H9 (cell line): ENCODE data around the gene DLL3. TPM values are rescaled to one million over a fixed set of nuclear protein-coding genes. Genes with fewer than 3 reads are reported as not detected.

Experiments
- DNase-seq: peaks from one replicate; pipeline ENCODE4 v3.0.0-alpha.2; 2017
- H2AFZ ChIP-seq: one replicate; pipeline ENCODE4 v1.6.1; 2013; ENCODE audit warnings: mild to moderate bottlenecking, low read length, control low read depth, moderate library complexity
- H2AK5ac ChIP-seq: 2 replicates; pipeline ENCODE4 v1.6.1; 2013; ENCODE audit warnings: low read length, control low read depth, mixed read lengths; ENCODE audit not compliant: insufficient read length
- H2BK120ac ChIP-seq: one replicate; pipeline ENCODE4 v1.6.1; 2013; ENCODE audit warnings: low read depth, mild to moderate bottlenecking, low read length, control low read depth, inconsistent platforms; ENCODE audit not compliant: poor library complexity, severe bottlenecking
- H2BK12ac ChIP-seq: 2 replicates; pipeline ENCODE4 v1.6.1; 2013; ENCODE audit warnings: low read length, control low read depth, mixed read lengths, low read depth; ENCODE audit not compliant: insufficient read length
- H2BK15ac ChIP-seq: 2 replicates; pipeline ENCODE4 v1.6.1; 2013; ENCODE audit warnings: low read depth, low read length, control low read depth
- H2BK20ac ChIP-seq: one replicate; pipeline ENCODE4 v1.6.1; 2013; ENCODE audit warnings: low read depth, mild to moderate bottlenecking, low read length, control low read depth, inconsistent platforms; ENCODE audit not compliant: poor library complexity, severe bottlenecking
- H2BK5ac ChIP-seq: 2 replicates; pipeline ENCODE4 v1.6.1; 2013; ENCODE audit warnings: low read length, control low read depth, mixed read lengths; ENCODE audit not compliant: insufficient read length
- H3K14ac ChIP-seq: 2 replicates; pipeline ENCODE4 v1.6.1; 2013; ENCODE audit warnings: low read length, control low read depth; ENCODE audit not compliant: insufficient read depth
- H3K18ac ChIP-seq: 2 replicates; pipeline ENCODE4 v1.6.1; 2013; ENCODE audit warnings: low read depth, mild to moderate bottlenecking, mixed read lengths, low read length, control low read depth; ENCODE audit not compliant: insufficient read length
- H3K23ac ChIP-seq: 2 replicates; pipeline ENCODE4 v1.6.1; 2013; ENCODE audit warnings: low read length, control low read depth, mixed read lengths, low read depth; ENCODE audit not compliant: insufficient read length
- H3K23me2 ChIP-seq: 2 replicates; pipeline ENCODE4 v1.6.1; 2013; ENCODE audit warnings: low read depth, mild to moderate bottlenecking, mixed read lengths, low read length, control low read depth; ENCODE audit not compliant: insufficient read length, poor library complexity, severe bottlenecking
- H3K27ac ChIP-seq: 2 replicates; pipeline ENCODE4 v1.5.1; 2013; ENCODE audit warnings: low read length, control low read depth, mixed read lengths, low read depth; ENCODE audit not compliant: insufficient read length
- H3K27me3 ChIP-seq: 2 replicates; pipeline ENCODE4 v1.6.1; 2013; ENCODE audit warnings: low read length, control low read depth, inconsistent platforms; ENCODE audit not compliant: insufficient read depth
- H3K4ac ChIP-seq: 2 replicates; pipeline ENCODE4 v1.6.1; 2013; ENCODE audit warnings: low read depth, mild to moderate bottlenecking, control low read depth, inconsistent platforms, low read length, moderate library complexity
- H3K4me1 ChIP-seq: 2 replicates; pipeline ENCODE4 v1.6.1; 2013; ENCODE audit warnings: low read length, control low read depth, inconsistent platforms; ENCODE audit not compliant: insufficient read depth
- H3K4me2 ChIP-seq: 2 replicates; pipeline ENCODE4 v1.6.1; 2013; ENCODE audit warnings: low read length, control low read depth, mixed read lengths; ENCODE audit not compliant: insufficient read length, insufficient read depth
- H3K56ac ChIP-seq: 2 replicates; pipeline ENCODE4 v1.6.1; 2013; ENCODE audit warnings: low read depth, mild to moderate bottlenecking, mixed read lengths, low read length, control low read depth; ENCODE audit not compliant: insufficient read length
- H3K79me1 ChIP-seq: 2 replicates; pipeline ENCODE4 v1.6.1; 2013; ENCODE audit warnings: low read depth, mild to moderate bottlenecking, moderate library complexity, low read length, control low read depth, inconsistent platforms; ENCODE audit not compliant: insufficient read depth, poor library complexity, severe bottlenecking
- H3K79me2 ChIP-seq: 2 replicates; pipeline ENCODE4 v1.6.1; 2013; ENCODE audit warnings: low read length, control low read depth, inconsistent platforms; ENCODE audit not compliant: insufficient read depth
- H3K9ac ChIP-seq: 2 replicates; pipeline ENCODE4 v1.6.1; 2013; ENCODE audit warnings: low read length, control low read depth, mixed read lengths; ENCODE audit not compliant: insufficient read length; ENCODE audit errors: extremely low read depth
- H3K9me3 ChIP-seq: one replicate; pipeline ENCODE4 v1.6.1; 2013; ENCODE audit warnings: low read depth, low read length, inconsistent platforms; ENCODE audit not compliant: control insufficient read depth
- H3T11ph ChIP-seq: one replicate; pipeline ENCODE4 v1.6.1; 2013; ENCODE audit warnings: mild to moderate bottlenecking, low read length, control low read depth, inconsistent platforms
- H4K20me1 ChIP-seq: one replicate; pipeline ENCODE4 v1.6.1; 2013; ENCODE audit not compliant: control insufficient read depth, insufficient read length, insufficient read depth
- H4K5ac ChIP-seq: 2 replicates; pipeline ENCODE4 v1.6.1; 2013; ENCODE audit warnings: low read depth, mild to moderate bottlenecking, mixed read lengths, low read length, control low read depth; ENCODE audit not compliant: insufficient read length
- H4K8ac ChIP-seq: replicated peaks from 2 replicates; pipeline ENCODE4 v1.6.1; 2013; ENCODE audit warnings: low read length, control low read depth, mixed read lengths, low read depth; ENCODE audit not compliant: insufficient read length
- H4K91ac ChIP-seq: 2 replicates; pipeline ENCODE4 v1.6.1; 2013; ENCODE audit warnings: low read depth, mild to moderate bottlenecking, moderate library complexity, mixed read lengths, low read length, control low read depth; ENCODE audit not compliant: insufficient read length
- H3K27ac Mint-ChIP-seq, 3 experiments: 2 replicates in 2 of 3; 3 replicates in 1 of 3; pipeline ENCODE4 v1.8.0; 2020 to 2021; ENCODE audit warnings: mixed read lengths in 3 of 3, mild to moderate bottlenecking in 1 of 3, moderate library complexity in 1 of 3
- H3K27me3 Mint-ChIP-seq: 2 replicates; pipeline ENCODE4 v1.8.0; 2021; ENCODE audit warnings: low read depth, mild to moderate bottlenecking, moderate library complexity, mixed read lengths
- H3K36me3 Mint-ChIP-seq, 3 experiments: 2 replicates in 2 of 3; 3 replicates in 1 of 3; pipeline ENCODE4 v1.8.0; 2020 to 2021; ENCODE audit warnings: low read depth in 3 of 3, mixed read lengths in 3 of 3; ENCODE audit not compliant: insufficient read depth in 1 of 3
- H3K4me1 Mint-ChIP-seq, 2 experiments: 2 replicates each; pipeline ENCODE4 v1.8.0; 2020; ENCODE audit warnings: mixed read lengths in 2 of 2
- H3K4me3 Mint-ChIP-seq, 2 experiments: 2 replicates in 1 of 2; 3 replicates in 1 of 2; pipeline ENCODE4 v1.8.0; 2020 to 2021; ENCODE audit warnings: mild to moderate bottlenecking in 2 of 2, mixed read lengths in 2 of 2, moderate library complexity in 1 of 2
- H3K9me3 Mint-ChIP-seq, 2 experiments: 2 replicates in 1 of 2; 3 replicates in 1 of 2; pipeline ENCODE4 v1.8.0; 2020; ENCODE audit warnings: mild to moderate bottlenecking in 2 of 2, mixed read lengths in 2 of 2, moderate library complexity in 1 of 2
- WGBS: extraction: QIAGEN DNeasy Blood & Tissue Kit; methylation state at CpG from one replicate; pipeline ENCODE4 v1.1.7; 2013; ENCODE audit warnings: missing lambda C conversion rate, low lambda C conversion rate, mixed read lengths; ENCODE audit not compliant: insufficient read length; ENCODE audit errors: extremely low coverage; 5-methylcytosine and 5-hydroxymethylcytosine counted together
- total RNA-seq: library from RNA; stranded (reverse); gene quantifications from 2 replicates; pipeline ENCODE4 v1.2.1, GENCODE V29; 2021
- TF ChIP-seq, protein P1 (sequence below): fragments of 200-600 bp; sonication (generic); conservative IDR thresholded peaks from 3 replicates; pipeline ENCODE4 v1.8.0; 2021; ENCODE audit warnings: antibody characterized with exemption, mild to moderate bottlenecking

Gene DLL3
- total RNA-seq, 1 experiment from 2014 or later = 2.5 TPM

DNA sequence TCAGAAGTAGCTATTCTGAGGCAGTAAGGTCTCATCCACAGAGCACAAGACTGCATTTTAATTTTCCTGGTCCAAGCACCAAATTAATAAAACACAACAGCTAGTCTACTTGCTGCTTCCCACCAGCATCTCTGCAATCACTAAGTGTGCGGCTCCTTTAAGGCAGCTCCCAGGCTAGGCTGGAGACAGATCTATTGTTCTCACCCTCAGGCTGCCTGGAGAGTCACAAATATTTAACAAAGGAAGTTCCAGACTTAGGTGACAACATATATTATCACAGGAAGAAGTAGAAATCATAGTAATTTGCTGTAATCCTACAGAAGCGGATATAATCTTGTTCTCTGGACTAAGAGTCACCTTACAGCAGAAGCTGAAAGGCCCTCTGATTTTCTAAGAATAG, 43.5 kb downstream of the DLL3 start:
- H3K14ac ChIP-seq = no peak overlapping the region
- H3K23me2 ChIP-seq = no peaks in the 10 kb centered on the region
- H3K4me1 ChIP-seq = peaks cover 3% of the 10 kb centered on the region; the same call in 1 of the 2 replicates
- no peak overlapping the region for H4K91ac ChIP-seq
- H3K27ac ChIP-seq = no peak overlapping the region
- peaks cover 1% of the 10 kb centered on the region; the same call in 1 of the 2 replicates for H3K79me2 ChIP-seq
- H4K5ac ChIP-seq = no peak overlapping the region
- no peak overlapping the region for H3K4me2 ChIP-seq
- DNase-seq = no peak
- H3T11ph ChIP-seq = no peak overlapping the region
- TF ChIP-seq, protein P1, sequence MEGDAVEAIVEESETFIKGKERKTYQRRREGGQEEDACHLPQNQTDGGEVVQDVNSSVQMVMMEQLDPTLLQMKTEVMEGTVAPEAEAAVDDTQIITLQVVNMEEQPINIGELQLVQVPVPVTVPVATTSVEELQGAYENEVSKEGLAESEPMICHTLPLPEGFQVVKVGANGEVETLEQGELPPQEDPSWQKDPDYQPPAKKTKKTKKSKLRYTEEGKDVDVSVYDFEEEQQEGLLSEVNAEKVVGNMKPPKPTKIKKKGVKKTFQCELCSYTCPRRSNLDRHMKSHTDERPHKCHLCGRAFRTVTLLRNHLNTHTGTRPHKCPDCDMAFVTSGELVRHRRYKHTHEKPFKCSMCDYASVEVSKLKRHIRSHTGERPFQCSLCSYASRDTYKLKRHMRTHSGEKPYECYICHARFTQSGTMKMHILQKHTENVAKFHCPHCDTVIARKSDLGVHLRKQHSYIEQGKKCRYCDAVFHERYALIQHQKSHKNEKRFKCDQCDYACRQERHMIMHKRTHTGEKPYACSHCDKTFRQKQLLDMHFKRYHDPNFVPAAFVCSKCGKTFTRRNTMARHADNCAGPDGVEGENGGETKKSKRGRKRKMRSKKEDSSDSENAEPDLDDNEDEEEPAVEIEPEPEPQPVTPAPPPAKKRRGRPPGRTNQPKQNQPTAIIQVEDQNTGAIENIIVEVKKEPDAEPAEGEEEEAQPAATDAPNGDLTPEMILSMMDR = no peak
- no peak overlapping the region for H3K9ac ChIP-seq
- no peak overlapping the region for H4K8ac ChIP-seq
- no peaks in the 10 kb centered on the region for H3K27me3 ChIP-seq
- H3K56ac ChIP-seq = no peak overlapping the region
- Mint-ChIP-seq H3K36me3 (peaks cover 0 to 6% (median 0%) of the 10 kb centered on the region in 3 experiments; a peak in 4 of 7 replicates), H3K9me3 (no peaks in the 10 kb centered on the region; a peak in 1 of 5 replicates), H3K27ac (peak overlapping the region in 2 of 3 experiments; percentile 3 to 4; a peak in 2 of 7 replicates), H3K4me3 (no peak overlapping the region), H3K4me1 (peaks cover 25 to 35% of the 10 kb centered on the region in 2 experiments), H3K27me3 (peaks cover 2% of the 10 kb centered on the region)
- H3K9me3 ChIP-seq = no peaks in the 10 kb centered on the region
- no peak overlapping the region for H3K18ac ChIP-seq
- no peak overlapping the region for H2BK20ac ChIP-seq
- H3K4ac ChIP-seq = no peak overlapping the region
- H2BK120ac ChIP-seq = no peak overlapping the region
- H2AFZ ChIP-seq = no peak overlapping the region
- H3K79me1 ChIP-seq = no peaks in the 10 kb centered on the region
- no peak overlapping the region for H2BK5ac ChIP-seq
- no peak overlapping the region for H2BK15ac ChIP-seq
- no CpG with 5 or more reads among the region's 2 CpGs for WGBS
- no peak overlapping the region for H3K23ac ChIP-seq
- no peak overlapping the region for H2AK5ac ChIP-seq
- no peak overlapping the region for H2BK12ac ChIP-seq
- H4K20me1 ChIP-seq = no peaks in the 10 kb centered on the region
